Stimulated activated CD8-positive, alpha-beta memory T cell treated with anti-CD3 and anti-CD28 coated beads, Interleukin-12 subunit alpha, Interleukin-12 subunit beta, amount 100 ng/mL, for 24 hours (primary cell): ENCODE results near the gene PKP2.

Source experiments
- DNase-seq: peaks from one replicate; pipeline ENCODE4 v3.0.0-alpha.2; 2020; ENCODE audit errors: extremely low read depth

PKP2 gene

DNA sequence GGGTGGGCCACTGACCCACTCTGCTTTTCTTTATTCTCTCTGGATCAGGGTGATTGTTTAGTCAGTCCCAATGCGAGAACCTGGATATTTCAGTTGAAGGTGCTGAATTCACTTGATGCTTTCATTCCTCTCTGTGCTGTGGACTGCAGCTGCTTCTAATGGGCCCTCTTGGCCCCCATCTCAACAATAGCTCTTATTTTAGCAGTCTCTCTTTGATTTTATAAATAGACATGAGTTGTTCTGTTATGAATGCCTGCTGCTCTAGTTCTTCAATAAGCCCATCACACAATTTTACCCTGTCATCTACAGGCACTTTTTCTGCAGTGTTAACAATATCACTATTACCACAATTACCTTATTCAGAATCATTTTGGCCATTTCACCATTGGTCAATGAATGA, 86.7 kb downstream of the PKP2 start:
- DNase-seq, result no peak

DNA sequence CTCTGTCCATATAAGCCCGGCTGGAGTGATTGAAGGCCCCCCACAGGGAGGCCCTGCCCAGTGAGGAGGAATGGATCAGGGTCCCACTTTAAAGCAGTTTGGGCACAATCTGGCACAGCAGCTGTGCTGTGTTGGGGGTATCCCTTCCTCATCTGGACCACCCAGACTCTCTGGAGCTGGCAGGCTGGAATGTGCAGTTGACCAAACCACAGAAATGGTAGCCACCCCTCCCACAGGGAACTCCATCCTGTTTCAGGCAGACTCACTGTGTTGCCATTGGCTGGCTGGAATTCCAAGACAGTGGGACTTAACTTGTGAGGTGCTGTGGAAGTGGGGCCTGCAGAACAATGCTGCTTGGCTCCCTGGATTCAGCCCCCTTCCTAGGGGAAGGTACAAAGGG, 87.4 kb downstream of the PKP2 start:
- DNase-seq, result no peak

DNA sequence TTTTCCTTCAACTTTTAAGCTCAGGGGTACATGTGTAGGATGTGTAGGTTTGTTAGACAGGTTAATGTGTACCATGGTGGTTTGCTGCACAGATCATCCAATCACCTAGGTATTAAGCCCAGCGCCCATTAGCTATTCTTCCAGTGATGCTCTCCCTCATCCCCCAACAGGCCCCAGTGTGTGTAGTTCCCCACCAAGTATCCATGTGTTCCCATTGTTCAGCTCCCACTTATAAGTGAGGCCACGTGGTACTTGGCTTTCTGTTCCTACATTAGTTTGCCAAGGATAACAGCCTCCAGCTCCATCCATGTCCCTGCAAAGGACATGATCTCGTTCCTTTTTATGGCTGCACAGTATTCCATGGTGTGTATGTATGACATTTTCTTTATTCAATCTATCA, 92.3 kb downstream of the PKP2 start:
- no peak for DNase-seq

DNA sequence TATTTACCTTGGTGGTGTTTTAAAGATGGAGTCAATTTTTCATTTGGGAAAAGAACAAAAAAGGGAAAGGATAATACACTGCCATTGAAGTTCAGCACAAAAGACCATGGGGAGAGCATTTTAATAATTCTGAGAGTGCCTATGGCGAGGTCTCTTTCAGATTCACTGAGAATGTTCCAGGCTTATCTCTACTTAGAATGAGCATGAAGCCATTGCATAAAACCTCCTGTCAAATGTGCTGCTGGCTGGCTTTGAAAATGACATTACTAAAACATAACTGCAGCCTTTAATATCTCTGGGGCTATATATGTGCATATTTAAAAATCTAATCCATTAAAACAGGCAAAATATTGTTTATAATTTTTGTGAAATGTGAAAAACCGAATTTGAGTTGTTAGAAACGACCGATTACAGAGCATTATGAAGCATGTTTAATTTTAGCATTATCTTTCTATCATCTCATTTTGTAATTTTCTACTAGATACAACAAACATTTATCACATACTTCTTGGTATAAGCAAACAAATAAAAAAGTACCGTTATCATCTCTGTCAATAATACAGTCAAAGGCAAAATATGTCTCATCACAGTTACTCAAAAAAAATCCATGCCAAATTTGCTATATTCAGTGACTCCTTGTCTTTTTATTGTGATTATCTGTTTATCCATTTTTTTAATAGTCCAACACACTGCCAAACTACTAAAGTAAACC, 95.2 kb downstream of the PKP2 start:
- DNase-seq, result no peak

DNA sequence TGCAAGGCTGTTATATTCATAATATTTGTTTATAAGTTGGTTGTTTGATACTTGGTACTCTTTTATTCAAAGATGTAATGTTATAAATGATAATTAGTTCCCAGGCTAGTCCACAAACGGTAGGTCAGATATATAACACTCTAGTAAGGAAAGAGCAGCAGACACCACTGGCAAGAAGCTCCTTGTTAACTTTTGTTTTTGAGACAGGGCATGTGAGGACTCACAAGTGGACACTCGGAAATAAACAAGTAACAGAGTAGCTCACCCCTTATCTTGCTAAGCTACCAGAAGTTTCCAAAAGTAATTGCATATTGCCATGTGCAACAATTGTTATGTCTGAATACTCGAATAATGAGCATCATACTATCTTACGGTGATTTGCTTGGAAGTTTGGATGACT, 102.3 kb downstream of the PKP2 start:
- no peak for DNase-seq

DNA sequence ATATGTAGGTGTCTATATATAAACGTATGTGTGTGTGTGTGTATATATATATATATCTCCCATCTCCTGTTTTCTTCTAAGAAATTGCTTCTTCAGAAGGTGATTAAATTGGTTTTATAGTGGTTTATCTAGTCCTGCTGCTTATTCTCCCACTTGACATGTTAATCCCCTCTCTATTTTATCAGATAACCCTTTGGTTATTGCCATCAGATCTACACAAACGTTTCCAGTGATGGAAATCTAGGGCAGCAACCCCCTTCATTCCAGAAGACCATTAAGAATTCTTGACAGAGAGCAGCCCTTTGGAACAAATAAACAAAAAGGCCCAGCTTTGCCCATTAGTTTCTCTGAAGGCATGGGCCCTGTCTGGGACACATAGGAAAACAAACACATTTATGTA, 106.7 kb downstream of the PKP2 start:
- no peak for DNase-seq

DNA sequence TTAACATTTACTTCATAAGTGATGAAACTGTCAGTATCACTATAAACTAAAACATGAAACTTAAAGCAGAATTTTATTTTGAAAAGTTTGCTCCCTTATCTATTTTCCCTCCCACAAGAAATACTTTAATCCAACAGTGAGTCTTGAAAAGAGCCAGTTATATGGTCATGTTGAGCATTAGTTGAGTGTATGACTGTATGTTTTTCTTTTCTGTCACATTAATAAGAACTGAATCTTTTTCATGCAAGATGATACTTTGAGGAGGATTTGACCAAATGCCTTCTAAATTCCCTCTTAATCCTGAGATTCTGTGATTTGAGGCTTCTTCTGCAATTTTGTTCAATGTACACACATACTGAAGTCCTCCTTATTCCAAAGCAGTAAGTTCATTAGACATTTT, 107.1 kb downstream of the PKP2 start:
- DNase-seq, result no peak

DNA sequence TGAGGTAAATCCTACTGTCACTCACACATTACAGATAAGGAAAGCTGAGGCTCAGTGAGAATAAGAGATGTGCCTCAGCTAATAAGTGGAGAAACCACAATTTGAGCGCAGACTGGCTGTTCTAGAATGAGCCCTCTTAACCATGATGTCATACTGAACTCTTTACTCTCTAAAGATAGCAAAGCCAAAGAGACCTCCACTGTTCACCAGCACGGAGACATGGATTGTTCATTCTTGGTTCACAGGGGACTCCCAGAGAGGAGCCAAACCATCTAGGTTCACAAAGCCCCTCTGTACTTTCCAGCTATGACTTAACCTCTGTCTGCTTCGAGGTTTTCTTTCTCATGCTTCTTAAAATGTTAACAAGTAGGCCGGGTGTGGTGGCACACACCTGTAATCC, 108.2 kb downstream of the PKP2 start:
- no peak for DNase-seq

DNA sequence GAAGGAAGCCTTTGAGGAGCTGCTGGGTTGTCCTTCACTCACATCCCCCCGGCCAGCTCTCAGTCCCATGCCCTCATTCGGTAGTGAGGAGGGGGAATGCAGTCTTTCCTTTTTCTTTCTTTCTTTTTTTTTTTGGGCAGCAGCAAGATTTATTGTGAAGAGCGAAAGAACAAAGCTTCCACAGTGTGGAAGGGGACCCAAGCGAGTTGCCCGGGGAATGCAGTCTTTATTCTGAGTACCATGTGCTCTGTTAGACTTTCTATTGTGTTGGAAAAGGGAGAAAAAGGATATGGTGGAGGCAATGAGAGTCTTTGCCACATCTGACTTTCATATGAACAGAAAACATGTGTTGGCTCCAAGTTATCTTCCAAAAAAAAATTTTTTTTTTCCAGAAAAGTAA, 111.0 kb downstream of the PKP2 start:
- no peak for DNase-seq

DNA sequence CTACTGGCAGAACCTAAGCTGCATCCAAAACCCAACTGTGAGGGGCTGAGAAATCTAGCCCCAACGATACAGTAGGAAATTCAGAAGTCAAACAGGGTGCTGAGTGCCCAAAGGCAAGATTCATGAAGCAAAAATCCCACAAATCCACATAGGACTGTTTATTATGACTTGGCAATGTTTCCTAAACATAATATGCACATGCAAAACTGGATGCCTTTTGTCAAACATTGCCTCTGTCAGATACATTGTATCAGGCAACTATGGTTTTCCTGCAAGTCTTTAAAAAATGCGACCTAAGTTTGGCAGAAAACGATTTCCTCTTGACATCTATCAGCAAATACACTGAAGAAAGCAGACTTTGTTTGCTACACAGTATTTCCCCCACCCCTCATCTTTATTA, 113.5 kb downstream of the PKP2 start:
- DNase-seq, result no peak

DNA sequence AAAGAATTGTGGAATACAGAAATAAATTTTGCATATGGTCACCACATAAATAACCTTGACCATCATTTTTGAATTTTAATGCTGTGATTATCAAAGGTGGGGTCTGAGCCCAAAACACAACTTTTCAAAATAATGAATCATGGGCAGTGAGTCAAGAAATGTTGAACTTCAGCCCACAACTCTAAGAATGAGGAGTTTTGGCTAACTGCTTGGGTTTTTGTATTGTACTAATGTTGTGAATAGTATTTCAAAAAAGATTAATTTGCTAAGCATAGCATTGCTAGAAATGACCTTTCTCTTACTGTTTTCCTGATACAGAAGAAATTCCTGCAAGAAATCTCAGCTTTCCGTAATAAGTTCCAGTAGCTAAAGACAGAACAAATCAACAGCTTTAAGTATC, 116.5 kb downstream of the PKP2 start:
- DNase-seq, result no peak

DNA sequence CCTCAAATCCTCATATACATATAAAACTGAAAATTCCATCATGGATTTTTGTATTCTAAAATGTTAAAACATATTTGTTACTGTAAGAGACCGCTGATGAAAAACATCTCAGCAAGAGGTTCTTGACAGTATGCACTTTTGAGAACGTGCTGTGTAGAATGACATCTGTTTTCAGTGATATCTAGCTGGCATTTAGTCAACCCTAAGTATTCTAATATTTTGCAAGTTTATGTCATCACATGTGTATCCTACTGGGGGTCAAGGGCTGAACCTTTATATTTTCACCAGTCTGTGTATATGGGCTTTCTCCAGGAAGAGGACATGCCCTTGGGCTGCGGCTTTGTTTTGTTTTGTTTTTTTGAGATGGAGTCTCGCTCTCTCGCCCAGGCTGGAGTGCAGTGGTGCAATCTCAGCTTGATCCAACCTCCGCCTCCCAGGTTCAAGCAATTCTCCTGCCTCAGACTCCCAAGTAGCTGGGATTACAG, 118.8 kb downstream of the PKP2 start:
- DNase-seq, result no peak

DNA sequence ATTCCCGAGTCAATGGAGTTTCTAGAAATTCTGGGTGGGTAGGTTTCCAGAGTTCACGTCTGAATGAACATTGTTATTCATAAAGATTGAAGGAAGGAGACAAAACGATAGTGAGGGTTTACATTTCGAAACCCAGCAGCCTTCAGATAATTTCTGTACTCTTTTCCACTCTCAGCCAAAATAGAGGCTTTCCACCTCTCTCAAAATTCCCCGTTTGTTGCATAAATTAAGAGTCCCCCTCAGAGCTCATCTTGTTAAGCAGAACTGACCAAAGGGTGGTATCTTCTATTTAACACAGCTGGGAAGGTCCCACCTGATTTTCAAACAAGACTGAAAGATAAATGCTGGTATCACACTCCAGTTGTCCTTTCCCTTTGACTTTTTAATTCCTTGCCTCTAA, 119.4 kb downstream of the PKP2 start:
- DNase-seq, result no peak

DNA sequence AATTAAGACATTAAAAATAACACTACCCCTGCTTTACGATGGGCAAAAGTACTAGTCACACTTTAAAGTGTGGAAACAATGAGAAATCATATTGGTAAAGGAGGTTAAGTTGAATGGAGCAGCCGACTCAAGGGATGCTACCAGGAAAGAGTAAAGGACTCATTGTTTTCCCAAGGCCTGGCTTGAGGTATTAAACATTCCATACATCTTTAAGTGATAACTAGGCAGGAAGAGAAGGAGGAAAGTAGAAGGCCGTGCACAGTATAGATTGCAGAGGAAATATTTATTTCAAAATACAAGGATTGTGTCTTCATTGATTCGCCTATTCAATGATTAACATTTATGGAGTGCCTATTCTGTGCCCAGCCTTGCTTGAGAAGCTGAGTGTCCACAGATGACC, 120.3 kb downstream of the PKP2 start:
- DNase-seq, result no peak

DNA sequence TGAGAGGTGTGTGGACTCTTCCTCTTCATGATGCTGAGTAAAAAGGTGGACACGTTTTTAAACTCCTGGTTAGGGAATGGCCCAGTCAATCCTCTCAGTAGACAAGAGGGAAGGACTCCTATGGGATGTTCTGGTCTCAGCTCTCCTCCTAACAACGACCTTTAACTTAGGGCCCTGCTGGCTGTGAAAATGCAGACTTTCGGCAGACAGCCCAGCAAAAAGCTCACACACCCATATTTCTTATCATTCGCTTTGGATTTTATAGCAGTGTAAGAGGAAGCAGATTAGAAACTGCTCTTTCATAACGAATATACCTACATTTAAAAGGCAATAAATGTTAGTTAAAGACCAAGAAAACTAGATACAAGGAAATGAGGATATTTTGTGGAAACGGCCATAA, 122.9 kb downstream of the PKP2 start:
- no peak for DNase-seq

DNA sequence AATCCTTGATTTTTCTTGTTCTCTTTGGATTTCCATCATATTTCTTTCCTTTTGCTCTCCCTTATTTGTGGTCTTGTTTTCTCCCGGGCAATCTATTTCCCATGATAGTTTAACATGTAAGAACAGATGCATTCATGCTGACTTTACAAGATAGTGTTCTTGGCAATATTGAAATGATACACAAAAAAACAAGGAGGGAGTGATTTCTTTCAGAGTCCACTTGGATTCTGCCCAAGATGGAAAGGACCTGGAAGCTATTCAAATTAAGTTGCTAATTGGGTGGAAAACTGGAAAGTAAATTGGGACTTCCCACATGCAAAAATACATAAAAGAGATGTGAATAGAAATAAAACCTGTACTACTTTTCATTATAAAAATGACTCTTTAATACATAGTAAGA, 126.4 kb downstream of the PKP2 start:
- no peak for DNase-seq

DNA sequence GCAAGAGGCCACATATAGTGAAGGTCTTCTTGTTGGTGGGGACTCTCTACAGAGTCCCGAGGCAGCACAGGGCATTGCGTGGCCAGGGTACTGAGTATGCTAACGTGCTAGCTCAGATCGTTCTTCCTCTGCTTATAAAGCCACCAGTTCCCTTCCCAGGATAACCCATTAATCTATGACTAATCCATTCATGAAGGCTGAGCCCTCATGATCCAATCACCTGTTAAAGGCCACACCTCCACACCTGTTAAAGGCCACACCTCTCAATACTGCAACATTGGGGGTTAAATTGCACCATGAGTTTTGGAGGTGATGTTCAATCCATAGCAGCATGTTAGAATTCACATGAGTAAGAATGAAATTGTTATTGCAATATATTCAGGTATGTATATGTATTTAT, 128.1 kb downstream of the PKP2 start:
- no peak for DNase-seq

DNA sequence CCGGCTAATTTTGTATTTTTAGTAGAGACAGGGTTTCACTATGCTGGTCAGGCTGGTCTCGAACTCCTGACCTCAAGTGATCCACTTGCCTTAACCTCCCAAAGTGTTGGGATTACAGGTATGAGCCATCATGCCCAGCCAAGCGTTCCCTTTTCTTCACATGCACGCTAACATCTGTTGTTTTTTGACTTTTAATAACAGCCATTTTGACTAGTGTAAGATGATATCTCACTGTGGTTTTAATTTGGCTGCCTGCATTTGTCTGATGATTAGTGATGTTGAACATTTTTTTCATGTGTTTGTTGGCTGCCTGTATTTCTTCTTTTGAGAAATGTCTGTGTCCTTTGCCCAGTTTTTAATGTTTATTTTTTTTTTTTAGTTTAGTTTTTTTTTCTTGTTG, 130.7 kb downstream of the PKP2 start:
- DNase-seq, result no peak

DNA sequence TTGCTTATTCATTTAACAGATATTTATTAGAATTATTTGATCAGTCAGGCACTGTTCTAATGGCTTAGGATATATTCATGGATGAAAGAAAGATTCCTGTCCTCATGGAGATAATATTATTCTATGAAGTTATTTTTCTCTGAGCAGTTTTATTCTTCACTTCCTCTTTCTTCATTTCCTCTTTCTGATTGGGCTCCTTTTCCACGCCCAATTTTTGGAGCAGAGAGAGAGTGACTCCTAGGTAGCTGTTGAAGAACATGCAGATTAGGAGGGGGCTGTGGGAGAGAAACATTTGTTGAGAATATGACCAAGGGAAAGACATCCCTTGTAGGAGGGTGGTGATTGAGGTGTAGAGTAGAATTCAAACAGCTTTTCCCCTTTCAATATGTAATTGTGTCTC, 134.9 kb downstream of the PKP2 start:
- no peak for DNase-seq

DNA sequence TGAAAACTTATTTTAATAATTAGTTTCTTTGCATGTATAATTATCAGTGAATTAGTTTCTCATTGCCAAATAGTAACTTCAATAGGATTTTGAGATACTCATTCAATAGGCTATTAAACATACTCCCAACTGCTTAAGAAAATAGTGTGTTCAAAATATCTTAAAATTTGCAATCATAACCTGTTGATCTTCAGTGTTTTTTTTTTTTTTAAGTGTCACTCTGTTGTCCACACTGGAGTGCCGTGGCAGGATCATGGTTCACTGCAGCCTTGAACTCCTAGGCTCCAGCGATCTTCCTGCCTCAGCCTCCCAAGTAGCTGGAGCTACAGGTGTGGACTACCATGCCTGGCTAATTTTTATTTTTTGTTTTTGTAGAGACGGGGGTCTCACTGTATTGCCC, 139.4 kb downstream of the PKP2 start:
- no peak for DNase-seq

DNA sequence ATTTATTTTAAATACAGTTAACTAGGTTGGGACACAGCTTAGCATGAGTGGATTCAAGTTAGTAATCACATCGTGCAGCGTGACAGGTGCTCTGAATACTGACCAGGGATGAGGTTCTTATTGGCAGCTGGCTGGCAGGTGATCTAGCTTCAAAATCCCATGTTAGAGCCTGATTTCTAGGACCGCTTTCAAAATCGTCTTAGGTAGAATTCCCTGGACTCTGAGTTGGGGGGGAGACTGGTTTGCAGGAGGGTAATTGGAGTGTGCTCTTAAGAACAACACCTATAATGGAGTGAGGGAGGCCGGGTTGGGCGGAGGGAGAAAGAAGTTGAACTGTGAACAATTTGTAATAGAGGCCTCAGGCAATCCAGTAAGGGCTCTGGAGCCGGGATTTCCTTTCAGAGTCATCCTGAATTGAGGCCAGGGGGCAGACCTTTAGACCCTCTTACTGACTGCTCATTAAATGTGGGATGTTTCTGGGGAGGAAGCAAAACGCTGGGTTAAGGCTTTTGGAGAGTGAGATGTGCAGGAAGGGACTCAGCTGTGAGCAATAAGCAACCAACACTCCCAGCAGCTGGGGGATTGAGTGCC, 140.0 kb downstream of the PKP2 start:
- DNase-seq, result no peak

DNA sequence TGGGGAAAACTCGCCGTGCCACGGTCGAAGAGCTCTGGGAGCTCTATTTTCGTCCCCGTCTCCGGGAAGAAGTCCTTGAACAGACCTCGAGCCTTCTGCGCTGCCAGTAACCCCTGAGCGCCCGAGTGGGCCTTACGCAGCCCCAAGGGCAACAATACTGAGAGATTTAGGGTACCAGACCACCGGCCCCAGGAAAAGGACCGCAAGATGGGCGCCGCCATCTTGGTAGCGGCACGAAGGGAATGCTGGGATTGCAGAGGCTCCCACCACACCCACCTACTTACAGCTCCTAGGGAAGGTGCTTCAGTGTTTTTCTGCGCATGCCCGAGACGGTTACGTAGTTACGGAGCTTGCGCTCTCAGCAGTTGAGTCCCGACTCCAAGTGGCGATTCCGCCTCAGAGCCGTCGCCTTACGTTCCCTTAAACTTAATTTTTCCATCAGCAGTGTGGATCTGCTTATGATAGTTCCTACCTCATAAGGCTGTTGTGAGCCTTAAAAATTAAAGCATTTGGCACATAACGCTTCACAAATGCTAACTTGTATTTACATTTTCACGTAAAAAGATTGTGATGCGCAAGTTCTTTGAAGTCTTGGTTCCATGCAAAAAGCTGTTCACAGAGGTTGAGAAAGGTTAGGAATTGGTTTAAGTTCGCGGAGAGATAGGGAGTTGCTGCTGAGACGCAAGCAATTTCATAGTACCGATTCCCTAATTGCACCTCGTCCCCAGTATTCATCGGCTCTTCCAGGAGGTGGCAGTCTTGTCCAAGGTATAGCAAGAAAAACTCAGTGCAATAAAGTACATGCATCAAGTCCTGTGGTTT, 140.7 kb downstream of the PKP2 start, which contains the start of gene YARS2:
YARS2 (minus strand) TSS at position 244 of the 822 bp plus-strand sequence; CDS start at position 221, 23 bp downstream.
- peak; percentile 75 for DNase-seq
